HG03575 (cell line): ENCODE measurements around the gene ANKS1A.

Experiments used
- ATAC-seq: cut with Tn5 transposase; IDR thresholded peaks from one replicate; pipeline ENCODE4 v1.9.1; 2021; ENCODE audit not compliant: unreplicated experiment, insufficient number of reproducible peaks, low FRiP score; ENCODE audit errors: extremely low read depth

ANKS1A gene

GRCh38 chr6:34950849-34951248 is 61.8 kb downstream of the ANKS1A start:
- no peak for ATAC-seq

DNA sequence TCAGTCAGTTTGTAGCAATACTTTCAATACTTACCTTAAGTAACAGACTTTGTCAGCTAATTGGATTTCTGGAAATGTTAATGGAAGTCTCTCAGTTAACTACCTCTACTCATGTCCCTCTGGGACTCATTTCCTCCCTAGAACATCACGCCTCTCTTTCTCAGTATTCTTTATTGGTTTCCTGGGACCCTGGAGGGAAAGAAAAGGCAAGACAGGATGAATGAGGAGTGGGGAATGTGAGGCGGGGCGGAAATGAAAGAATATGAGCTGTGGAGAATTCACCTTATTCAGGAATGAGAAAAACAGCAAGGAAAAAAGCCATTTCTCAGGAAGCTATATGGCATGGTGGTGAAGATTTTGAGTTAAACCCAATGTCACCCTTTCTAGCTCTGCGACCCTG is 62.7 kb downstream of the ANKS1A start:
- ATAC-seq, result no peak

- ATAC-seq, result no peak
These were observed 64.3 kb downstream of the ANKS1A start for GRCh38 chr6:34953061-34954025.

- no peak for ATAC-seq
These were observed 66.4 kb downstream of the ANKS1A start for GRCh38 chr6:34955442-34955841.

DNA sequence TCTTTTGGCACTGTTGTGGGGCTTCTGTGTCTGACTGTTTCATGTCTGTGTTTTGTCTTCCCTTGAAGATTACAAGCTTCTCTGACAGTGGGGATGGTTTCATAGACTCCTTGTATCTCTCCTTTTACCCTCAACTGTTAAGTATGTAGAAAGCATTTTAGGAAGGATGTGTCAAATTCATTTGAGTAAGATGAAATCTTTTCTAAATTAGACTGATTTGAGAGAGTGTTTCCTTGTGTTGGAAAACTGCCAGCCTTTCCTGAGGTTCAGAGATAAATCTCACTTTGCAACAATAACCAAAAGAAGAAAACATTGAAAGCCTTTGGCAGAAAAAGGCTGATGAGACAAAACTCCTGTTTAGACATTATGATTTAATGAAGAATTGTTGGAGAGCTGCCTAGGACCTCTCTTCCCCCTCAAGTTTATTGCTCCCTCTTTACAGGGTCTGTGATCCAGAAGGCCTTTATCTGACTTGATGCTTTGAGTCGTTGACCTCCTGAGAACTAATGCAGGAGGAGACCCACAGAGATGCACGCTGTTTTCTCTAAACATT is 68.3 kb downstream of the ANKS1A start:
- ATAC-seq, result no peak

DNA sequence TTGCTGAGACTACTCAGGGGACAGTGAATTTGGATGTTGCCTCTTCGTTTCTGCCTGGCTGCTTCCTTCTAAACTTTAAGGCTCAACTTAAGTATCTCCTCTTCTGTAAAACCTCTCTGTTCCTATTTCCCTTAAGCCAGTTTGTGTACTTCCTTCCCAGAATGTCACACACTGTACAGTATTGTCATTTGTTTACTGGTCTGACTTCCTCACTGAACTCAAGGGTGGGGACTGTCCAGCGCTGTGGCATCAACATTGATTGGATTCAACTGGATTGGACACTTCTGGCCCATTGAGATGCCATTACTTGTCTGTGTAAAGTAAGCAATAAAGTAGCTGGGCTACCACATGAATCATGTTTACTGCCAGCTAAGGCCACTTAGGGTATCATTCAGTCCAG is 69.7 kb downstream of the ANKS1A start:
- ATAC-seq, result no peak

DNA sequence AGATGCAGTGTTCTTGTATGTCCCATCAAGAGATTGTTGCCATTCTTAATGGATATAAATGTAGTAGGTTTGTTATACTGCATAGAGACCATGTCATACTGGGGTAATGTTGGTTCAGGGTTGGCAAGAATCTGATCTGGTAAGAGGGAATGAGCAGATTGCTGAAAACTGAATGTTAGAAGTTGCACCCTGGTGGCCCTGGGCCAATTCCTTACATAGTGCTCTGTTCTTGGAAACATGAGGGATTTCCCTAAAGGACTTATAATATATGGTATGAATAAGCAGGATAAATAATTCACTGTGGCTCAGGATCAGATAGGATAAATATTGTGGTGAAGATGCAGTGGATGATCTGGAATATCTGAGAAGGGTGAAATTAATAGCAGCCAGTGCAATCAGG is 70.2 kb downstream of the ANKS1A start:
- no peak for ATAC-seq

GRCh38 chr6:34961082-34961481 is 72.0 kb downstream of the ANKS1A start:
- ATAC-seq, result no peak

DNA sequence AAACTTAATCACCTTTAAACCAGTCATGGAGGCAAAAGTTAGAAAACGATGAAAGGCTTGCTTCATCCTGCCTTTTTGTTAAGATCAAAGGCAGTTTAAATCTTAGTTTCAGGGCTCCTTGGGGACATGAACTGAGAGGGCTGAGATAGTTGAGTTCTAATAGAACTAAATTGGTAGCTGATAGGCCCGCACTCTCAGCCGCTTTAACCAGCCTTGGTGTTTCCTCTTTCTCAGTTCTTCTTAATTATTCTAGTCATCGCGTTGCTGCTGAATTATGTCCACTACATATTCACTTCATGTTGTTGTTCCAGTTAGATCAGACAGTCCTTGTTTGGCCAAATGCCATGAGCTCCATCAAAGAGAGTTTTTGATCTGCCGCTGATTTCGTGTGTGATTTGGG is 72.5 kb downstream of the ANKS1A start:
- ATAC-seq, result no peak

DNA sequence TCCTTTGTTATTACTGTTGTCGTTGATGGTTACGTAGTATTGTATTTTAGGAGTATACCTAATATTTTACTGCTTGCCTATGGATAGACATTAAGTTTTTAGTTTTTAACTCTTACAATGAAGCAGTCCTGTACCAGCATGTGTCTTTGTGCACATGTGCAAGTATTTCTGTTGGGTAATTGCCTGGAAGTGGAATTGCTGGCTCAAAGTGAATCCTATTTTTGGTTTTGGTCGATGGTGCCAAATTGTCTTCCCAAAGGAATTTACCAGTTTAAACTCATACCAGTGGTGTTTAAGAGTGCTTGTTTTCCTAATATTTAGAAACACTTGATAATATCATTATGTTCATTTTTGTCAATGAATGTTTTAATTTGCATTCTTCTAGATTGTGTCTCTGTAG is 75.5 kb downstream of the ANKS1A start:
- ATAC-seq, result no peak

DNA sequence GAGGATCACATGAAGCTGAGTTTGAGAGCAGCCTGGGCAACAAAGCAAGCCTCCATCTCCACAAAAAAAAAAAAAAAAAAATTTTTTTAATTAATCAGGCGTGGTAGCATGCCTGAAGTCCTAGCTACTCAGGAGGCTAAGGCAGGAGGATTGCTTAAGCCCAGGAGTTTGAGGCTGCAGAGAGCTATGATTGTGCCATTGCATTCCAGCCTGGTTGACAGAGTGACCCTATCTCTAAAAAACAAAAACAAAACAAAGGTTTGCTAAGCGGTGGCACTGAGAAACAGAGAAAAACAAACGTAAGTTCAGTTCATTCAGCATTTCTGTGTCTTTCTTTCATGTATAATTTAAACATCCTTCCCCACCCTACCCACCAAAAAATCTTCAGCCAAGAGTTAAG is 78.4 kb downstream of the ANKS1A start:
- ATAC-seq, result no peak

DNA sequence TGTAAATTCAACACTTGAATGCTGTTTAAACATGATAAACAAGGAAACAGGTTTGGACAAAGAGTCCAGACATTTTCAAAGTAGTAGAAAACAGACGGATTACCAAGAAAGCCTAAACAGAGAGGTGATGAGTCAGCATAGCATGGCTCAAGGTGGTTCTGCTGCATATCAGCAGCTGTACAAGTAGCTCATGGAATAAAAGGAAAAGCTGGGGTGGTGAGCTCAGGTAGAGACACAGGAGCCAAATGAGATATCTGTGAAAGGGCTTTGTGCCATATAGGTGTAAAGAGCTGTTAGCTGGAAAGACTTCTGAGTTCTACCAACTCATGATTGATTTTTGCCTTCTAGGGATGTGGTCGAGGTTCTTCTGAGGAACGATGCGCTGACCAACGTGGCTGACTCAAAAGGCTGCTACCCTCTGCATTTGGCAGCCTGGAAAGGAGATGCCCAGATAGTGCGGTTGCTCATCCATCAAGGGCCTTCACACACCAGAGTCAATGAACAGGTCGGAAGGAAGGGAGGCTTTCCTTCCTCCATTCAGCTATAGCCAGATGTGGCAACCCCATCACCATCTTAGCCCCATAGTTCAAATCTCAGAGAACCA is 80.7 kb downstream of the ANKS1A start:
- no peak for ATAC-seq

- no peak for ATAC-seq
These were observed 81.4 kb downstream of the ANKS1A start for GRCh38 chr6:34970488-34970887.

DNA sequence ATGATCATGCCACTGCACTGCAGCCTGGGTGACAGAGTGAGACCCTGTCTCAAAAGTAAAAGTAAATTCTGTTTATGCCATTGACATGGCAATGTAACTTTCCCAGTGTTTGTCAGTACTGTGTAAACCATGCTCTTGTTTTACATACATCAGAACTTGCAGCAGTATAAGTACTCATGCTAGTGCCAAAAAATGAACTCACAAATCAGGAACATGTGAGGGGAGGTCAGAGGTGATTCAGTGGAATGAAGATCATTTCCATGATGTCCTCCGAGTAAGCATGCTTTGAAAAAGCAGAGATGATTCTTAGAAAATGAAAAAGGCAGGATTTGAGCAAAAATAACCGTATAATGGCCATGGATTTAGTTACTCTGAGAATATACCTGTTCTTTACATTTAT is 81.9 kb downstream of the ANKS1A start:
- ATAC-seq, result no peak

- no peak for ATAC-seq
These were observed 84.6 kb downstream of the ANKS1A start for GRCh38 chr6:34973547-34974248.

DNA sequence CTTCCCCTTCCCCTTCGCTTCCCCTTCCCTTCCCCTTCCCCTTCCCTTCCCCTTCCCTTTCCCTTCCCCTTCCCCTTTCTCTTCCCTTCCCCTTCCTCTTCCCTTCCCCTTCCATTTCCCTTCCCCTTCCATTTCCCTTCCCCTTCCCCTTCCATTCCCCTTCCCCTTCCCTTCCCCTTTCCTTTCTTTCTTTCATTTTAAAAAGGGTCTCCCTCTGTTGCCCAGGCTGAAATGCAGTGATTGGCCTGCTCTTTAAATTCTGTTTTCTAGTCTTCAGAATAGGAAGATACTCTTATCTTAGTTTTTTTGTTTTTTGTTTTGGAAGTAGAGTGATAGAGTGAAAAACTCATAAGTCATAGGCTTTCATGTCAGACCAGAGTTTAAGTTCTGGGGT is 85.2 kb downstream of the ANKS1A start:
- ATAC-seq, result no peak

- no peak for ATAC-seq
These were observed 87.2 kb downstream of the ANKS1A start for GRCh38 chr6:34976239-34976638.

DNA sequence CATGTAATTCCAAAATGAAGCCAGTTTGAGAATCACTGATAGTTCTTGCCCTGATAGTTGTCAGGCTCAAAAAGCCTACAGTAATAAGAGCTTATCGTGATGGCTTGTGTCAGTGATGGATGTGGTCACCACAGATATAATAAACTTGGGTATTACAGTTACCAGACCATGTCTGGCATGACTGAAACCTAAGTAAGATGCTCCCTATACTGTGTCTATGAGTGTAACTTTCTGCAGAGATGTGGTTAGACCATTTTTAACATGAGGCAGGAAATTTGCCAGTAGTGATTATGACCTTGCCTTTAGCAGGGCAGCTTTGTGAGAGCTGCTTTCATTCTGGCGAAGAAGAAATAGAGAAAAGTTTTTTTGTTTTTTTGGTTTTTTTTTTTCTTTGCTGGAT is 90.2 kb downstream of the ANKS1A start:
- ATAC-seq, result no peak

- ATAC-seq, result no peak
These were observed 90.9 kb downstream of the ANKS1A start for GRCh38 chr6:34979994-34980393.

DNA sequence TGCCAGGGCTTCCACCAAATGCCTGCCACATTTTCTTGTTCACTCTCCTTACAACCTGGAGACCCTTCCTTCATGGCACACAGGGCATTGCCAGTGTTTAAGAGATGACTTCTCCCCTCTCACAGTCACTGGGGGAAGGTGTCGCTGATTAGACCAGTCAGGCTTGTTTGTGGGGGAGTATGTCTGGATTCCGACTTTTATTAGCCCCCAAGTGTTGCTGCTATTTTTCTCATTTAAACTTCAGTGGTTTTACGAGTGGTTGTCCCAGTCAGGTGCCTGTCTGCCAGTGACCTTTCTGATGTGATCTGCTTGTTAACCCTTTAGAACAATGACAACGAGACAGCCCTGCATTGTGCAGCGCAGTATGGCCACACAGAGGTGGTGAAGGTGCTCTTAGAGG is 92.3 kb downstream of the ANKS1A start:
- no peak for ATAC-seq
